Keratinocyte (primary cell): ENCODE results near the gene CYP4B1. TPM values are rescaled to one million over a fixed set of nuclear protein-coding genes. Genes with fewer than 3 reads are reported as not detected.
"Not testable (repeated sequence)": the region's sequence is repeated elsewhere in the genome, so short reads cannot be mapped to it uniquely, and the experiment has no call there.

ENCODE experiments used
- DNase-seq: peaks from one replicate; pipeline ENCODE4 v3.0.0-alpha.2; 2011; ENCODE audit warnings: low read depth, missing footprints, low spot score
- FAIRE-seq: peaks from 2 replicates; lab custom pipeline; 2011; peaks lifted over from hg19 to GRCh38; lab: Jason Lieb, UNC
- H2AFZ ChIP-seq: 2 replicates; pipeline ENCODE4 v1.6.0; 2012; ENCODE audit warnings: low read length, control low read depth, inconsistent platforms; ENCODE audit not compliant: control insufficient read depth
- H3K27ac ChIP-seq: 2 replicates; pipeline ENCODE4 v1.5.1; 2011; ENCODE audit warnings: low read length; ENCODE audit not compliant: control insufficient read depth, insufficient read depth
- H3K27me3 ChIP-seq: 3 replicates; pipeline ENCODE4 v1.6.0; 2011; ENCODE audit warnings: low read length; ENCODE audit not compliant: control insufficient read depth, insufficient read depth; ENCODE audit errors: extremely low read depth
- H3K36me3 ChIP-seq, 2 experiments: 2 replicates in 1 of 2; 3 replicates in 1 of 2; pipeline ENCODE4 v1.5.1; 2011; ENCODE audit warnings: low read length in 2 of 2, mild to moderate bottlenecking in 1 of 2; ENCODE audit not compliant: control insufficient read depth in 2 of 2, insufficient read depth in 2 of 2; ENCODE audit errors: extremely low read depth in 1 of 2
- H3K4me1 ChIP-seq: 3 replicates; pipeline ENCODE4 v1.5.1; 2011; ENCODE audit warnings: low read length; ENCODE audit not compliant: control insufficient read depth, insufficient read depth; ENCODE audit errors: extremely low read depth
- H3K4me2 ChIP-seq: 3 replicates; pipeline ENCODE4 v1.6.0; 2011; ENCODE audit warnings: low read depth, low read length; ENCODE audit not compliant: control insufficient read depth, insufficient read depth; ENCODE audit errors: extremely low read depth
- H3K4me3 ChIP-seq, 3 experiments: fragments of 200-600 bp in 1 of 3; sonication (generic) in 1 of 3; 2 replicates in 2 of 3; 3 replicates in 1 of 3; pipeline ENCODE4 v1.5.1; 2011 to 2016; ENCODE audit warnings: low read length in 3 of 3, mild to moderate bottlenecking in 3 of 3, control low read depth in 2 of 3, inconsistent platforms in 1 of 3, low read depth in 1 of 3, mixed read lengths in 1 of 3, mixed run types in 1 of 3, moderate library complexity in 1 of 3; ENCODE audit not compliant: control insufficient read depth in 2 of 3, insufficient read depth in 2 of 3; ENCODE audit errors: extremely low read depth in 1 of 3
- H3K79me2 ChIP-seq: 2 replicates; pipeline ENCODE4 v1.6.0; 2012; ENCODE audit warnings: low read length; ENCODE audit not compliant: control insufficient read depth, insufficient read depth
- H3K9ac ChIP-seq: 3 replicates; pipeline ENCODE4 v1.6.0; 2011; ENCODE audit warnings: low read length; ENCODE audit not compliant: control insufficient read depth, insufficient read depth; ENCODE audit errors: extremely low read depth
- H3K9me1 ChIP-seq: 3 replicates; pipeline ENCODE4 v1.6.0; 2011; ENCODE audit warnings: low read length; ENCODE audit not compliant: control insufficient read depth, insufficient read depth; ENCODE audit errors: extremely low read depth
- H3K9me3 ChIP-seq: 2 replicates; pipeline ENCODE4 v1.5.1; 2012; ENCODE audit warnings: low read depth, low read length; ENCODE audit not compliant: control insufficient read depth
- H4K20me1 ChIP-seq: 3 replicates; pipeline ENCODE4 v1.6.0; 2011; ENCODE audit warnings: low read length; ENCODE audit not compliant: control insufficient read depth, insufficient read depth; ENCODE audit errors: extremely low read depth
- CTCF ChIP-seq, 3 experiments: IDR thresholded peaks in 1 of 3; conservative IDR thresholded peaks in 1 of 3; optimal IDR thresholded peaks in 1 of 3; 2 replicates in 2 of 3; 3 replicates in 1 of 3; pipeline versions ENCODE3 to v1.5.1; 2011; ENCODE audit warnings: low read length in 3 of 3, mild to moderate bottlenecking in 3 of 3, moderate library complexity in 2 of 3, control low read depth in 1 of 3, inconsistent platforms in 1 of 3; ENCODE audit not compliant: insufficient read depth in 2 of 3; ENCODE audit errors: extremely low read depth in 1 of 3
- EZH2 ChIP-seq: IDR thresholded peaks from one replicate; pipeline ENCODE4 v1.6.1; 2012; ENCODE audit warnings: inconsistent platforms, mild to moderate bottlenecking, low read length, moderate library complexity
- dilution Hi-C: fragments of 300-500 bp; cut with MboI; formaldehyde crosslinking; loops from one replicate; pipeline ENCODE4 v1.7.0; 2020; ENCODE audit warnings: low sequenced_read_pairs; ENCODE audit not compliant: extremely low pct_ligation_motif_present
- polyA plus RNA-seq, 5 experiments: library from polyadenylated mRNA; depleted of rRNA in 3 of 5; stranded (reverse) in 3 of 5; stranded (forward) in 1 of 5; unstranded in 1 of 5; fragments of >200 nt; gene quantifications; 1 replicate in 1 of 5; 2 replicates in 3 of 5; 3 replicates in 1 of 5; pipeline versions ENCODE4 v1.2.1 to v1.2.3, GENCODE V29; 2011 to 2012; ENCODE audit warnings: missing spikeins in 2 of 5, low read depth in 1 of 5, low replicate concordance in 1 of 5

CYP4B1 gene
- polyA plus RNA-seq, 1 donor (not counting 4 experiments of a cell fraction or from before 2014, with no cell fraction given) = 2.1 TPM

GRCh38 chr1:46784666-46785065, 14.2 kb upstream of the CYP4B1 start:
- no peak for TF ChIP-seq EZH2
- no peak for TF ChIP-seq CTCF (optimal IDR thresholded peaks at IDR 0.05 in 1 of 3, IDR thresholded peaks at IDR 0.05 in 1 of 3, conservative IDR thresholded peaks at IDR 0.05 in 1 of 3; ENCODE audit: extremely low read depth in 1 of 3, insufficient read depth in 2 of 3, low read length in 3 of 3)

DNA sequence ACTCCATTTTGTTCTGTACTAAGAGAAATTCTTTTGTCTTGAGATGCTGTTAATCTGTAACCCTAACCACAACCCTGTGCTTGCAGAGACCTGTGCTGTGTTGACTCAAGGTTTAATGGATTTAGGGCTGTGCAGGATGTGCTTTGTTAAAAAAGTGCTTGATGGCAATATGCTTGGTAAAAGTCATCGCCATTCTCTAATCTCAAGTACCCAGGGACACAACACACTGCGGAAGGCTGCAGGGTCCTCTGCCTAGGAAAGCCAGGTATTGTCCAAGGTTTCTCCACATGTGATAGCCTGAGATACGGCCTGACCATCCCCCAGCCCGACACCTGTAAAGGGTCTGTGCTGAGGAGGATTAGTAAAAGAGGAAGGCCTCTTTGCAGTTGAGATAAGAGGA, 10.2 kb upstream of the CYP4B1 start:
- H3K4me2 ChIP-seq, H3K27ac ChIP-seq, H3K36me3 ChIP-seq, H4K20me1 ChIP-seq, FAIRE-seq, DNase-seq, H3K4me3 ChIP-seq, H2AFZ ChIP-seq, H3K9ac ChIP-seq, H3K9me1 ChIP-seq, H3K9me3 ChIP-seq, H3K27me3 ChIP-seq, H3K79me2 ChIP-seq, dilution Hi-C loops: not testable (repeated sequence)
- peaks cover 14% of the 10 kb centered on the region for H3K4me1 ChIP-seq

More at GRCh38 chr1:46784666-46785065, 14.2 kb upstream of the CYP4B1 start:
- no peaks in the 10 kb centered on the region for H4K20me1 ChIP-seq
- dilution Hi-C loops = no loop called here
- peaks cover 14% of the 10 kb centered on the region for H3K4me1 ChIP-seq
- H3K9me3 ChIP-seq = no peaks in the 10 kb centered on the region
- H3K27ac ChIP-seq = no peak overlapping the region
- FAIRE-seq (no peak), DNase-seq (no peak)
- no peaks in the 10 kb centered on the region for H3K9me1 ChIP-seq
- H3K27me3 ChIP-seq = no peaks in the 10 kb centered on the region
- H3K4me3 ChIP-seq = no peak overlapping the region
- H3K36me3 ChIP-seq = no peaks in the 10 kb centered on the region
- H3K9ac ChIP-seq = no peak overlapping the region
- H3K4me2 ChIP-seq = no peak overlapping the region
- H2AFZ ChIP-seq = no peak overlapping the region
- H3K79me2 ChIP-seq = no peaks in the 10 kb centered on the region

DNA sequence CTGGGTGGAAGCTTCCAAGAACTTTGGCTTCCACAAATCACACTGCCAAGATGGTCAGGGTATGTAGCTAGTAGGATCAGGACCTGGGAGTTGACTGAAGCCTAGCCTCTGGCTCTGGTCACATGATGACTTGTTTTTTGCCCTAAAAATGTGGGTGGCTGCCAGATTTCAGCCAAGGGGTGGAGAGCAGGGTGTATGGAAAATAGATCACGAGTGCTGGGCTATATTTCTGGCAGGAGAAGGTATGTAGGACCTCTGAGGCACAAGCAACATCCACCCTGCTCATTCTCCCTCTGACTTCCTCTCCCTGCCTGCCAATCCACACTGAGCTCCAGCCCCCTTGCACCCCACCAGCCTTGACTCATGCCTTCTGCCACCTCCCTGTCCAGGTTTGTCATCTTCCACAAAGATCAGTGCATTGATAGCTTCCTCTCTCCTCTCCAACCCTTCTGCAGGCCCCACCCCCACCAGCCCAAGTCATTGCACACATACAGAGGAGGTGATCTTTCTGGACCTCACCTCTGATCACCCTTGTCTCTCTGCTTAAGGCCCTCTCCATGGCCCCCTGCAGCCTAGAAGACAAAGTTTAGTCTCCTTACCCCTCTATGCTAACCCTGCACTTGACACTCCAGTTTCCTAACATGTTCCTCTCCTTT, 8.3 kb upstream of the CYP4B1 start:
- Histone ChIP-seq H2AFZ (peak overlapping the region; percentile 28), H3K27ac (no peak overlapping the region), H3K9me3 (no peaks in the 10 kb centered on the region), H3K36me3 (no peaks in the 10 kb centered on the region), H3K4me3 (no peak overlapping the region), H3K9ac (no peak overlapping the region), H3K27me3 (no peaks in the 10 kb centered on the region), H3K4me1 (peaks cover 14% of the 10 kb centered on the region), H4K20me1 (no peaks in the 10 kb centered on the region), H3K4me2 (no peak overlapping the region), H3K79me2 (no peaks in the 10 kb centered on the region), H3K9me1 (no peaks in the 10 kb centered on the region)
- dilution Hi-C loops = no loop called here
- DNase-seq (no peak), FAIRE-seq (no peak)
- TF ChIP-seq EZH2 (no peak), CTCF (optimal IDR thresholded peaks at IDR 0.05 in 1 of 3, IDR thresholded peaks at IDR 0.05 in 1 of 3, conservative IDR thresholded peaks at IDR 0.05 in 1 of 3; ENCODE audit: extremely low read depth in 1 of 3, insufficient read depth in 2 of 3, low read length in 3 of 3) (no peak)
